Activated naive CD4-positive, alpha-beta T cell treated with anti-CD3 and anti-CD28 coated beads, Interleukin-2, amount 50 U/mL, for 72 hours (primary cell): ENCODE measurements around the gene CRYBA2. TPM values are rescaled to one million over a fixed set of nuclear protein-coding genes. Genes with fewer than 3 reads are reported as not detected.

ENCODE experiments used
- ATAC-seq, 2 donors: fragments of 150-1000 bp; cut with Tn5 transposase; 2 replicates each; pipeline ENCODE4 v1.10.0; 2021; ENCODE audit warnings: mild to moderate bottlenecking in 2 of 2, moderate library complexity in 2 of 2
- DNase-seq, 2 donors: peaks; one replicate each; pipeline ENCODE4 v3.0.0; 2021 to 2022; ENCODE audit warnings: low spot score in 2 of 2
- H3K27ac Mint-ChIP-seq, 2 donors: one replicate each; pipeline ENCODE4 v1.8.0; 2022; ENCODE audit warnings: mild to moderate bottlenecking in 2 of 2, mixed read lengths in 2 of 2
- H3K36me3 Mint-ChIP-seq, 2 donors: one replicate each; pipeline ENCODE4 v1.8.0; 2022; ENCODE audit warnings: mixed read lengths in 2 of 2
- H3K9me3 Mint-ChIP-seq, 2 donors: one replicate each; pipeline ENCODE4 v1.8.0; 2022; ENCODE audit warnings: mixed read lengths in 2 of 2
- total RNA-seq, 2 donors: library from RNA; stranded (reverse); gene quantifications; one replicate each; pipeline ENCODE4 v1.2.3, GENCODE V29; 2022

Gene CRYBA2
- total RNA-seq, 2 donors from 2014 or later = not detected

GRCh38 chr2:218954541-218955300 is 38.5 kb downstream of the CRYBA2 start:
- H3K36me3 Mint-ChIP-seq = no peaks in the 10 kb centered on the region
- H3K27ac Mint-ChIP-seq = no peak overlapping the region
- ATAC-seq (no peak), DNase-seq (no peak)
- no peaks in the 10 kb centered on the region for H3K9me3 Mint-ChIP-seq

GRCh38 chr2:218953366-218953954 is 39.8 kb downstream of the CRYBA2 start:
- ATAC-seq (no peak), DNase-seq (no peak)
- H3K36me3 Mint-ChIP-seq = no peaks in the 10 kb centered on the region
- no peaks in the 10 kb centered on the region for H3K9me3 Mint-ChIP-seq
- H3K27ac Mint-ChIP-seq = no peak overlapping the region

- ATAC-seq = no peak
- no peaks in the 10 kb centered on the region for H3K9me3 Mint-ChIP-seq
- no peak overlapping the region for H3K27ac Mint-ChIP-seq
- H3K36me3 Mint-ChIP-seq = no peaks in the 10 kb centered on the region
- DNase-seq = no peak
Observed at GRCh38 chr2:218952160-218952559, 41.1 kb downstream of the CRYBA2 start.

- Mint-ChIP-seq H3K36me3 (no peaks in the 10 kb centered on the region), H3K9me3 (no peaks in the 10 kb centered on the region), H3K27ac (no peak overlapping the region)
- DNase-seq = no peak
- ATAC-seq = no peak
Observed at GRCh38 chr2:218946621-218947020, 46.6 kb downstream of the CRYBA2 start.

- no peak for ATAC-seq
Observed at GRCh38 chr2:218944759-218945404, 48.3 kb downstream of the CRYBA2 start.

More at GRCh38 chr2:218944759-218945404, 48.3 kb downstream of the CRYBA2 start:
- no peak for DNase-seq
- Mint-ChIP-seq H3K36me3 (no peaks in the 10 kb centered on the region), H3K9me3 (no peaks in the 10 kb centered on the region), H3K27ac (no peak overlapping the region)

Other genes with a start within 250 kb of the CRYBA2 start
- gene CYP27A1, start 211.3 kb downstream of the CRYBA2 start, total RNA-seq = under 1 TPM; 0.16 to 0.18 TPM
- not detected for gene PRKAG3, start 161.6 kb downstream of the CRYBA2 start, total RNA-seq
- gene WNT6, start 133.6 kb downstream of the CRYBA2 start, total RNA-seq = not detected
- gene WNT10A, start 112.6 kb downstream of the CRYBA2 start, total RNA-seq = 1 to 10 TPM in 1 of 2 donors, under 1 TPM in 1; 0.11 to 6.1 TPM
- not detected for gene CDK5R2, start 33.8 kb downstream of the CRYBA2 start, total RNA-seq
- not detected for gene FEV, start 8.2 kb downstream of the CRYBA2 start, total RNA-seq
- gene CFAP65, start 48.1 kb upstream of the CRYBA2 start, total RNA-seq = not detected
- under 1 TPM in 1 of 2 donors, not detected in 1; 0.14 TPM for gene IHH, start 67.5 kb upstream of the CRYBA2 start, total RNA-seq
- gene NHEJ1, start 167.4 kb upstream of the CRYBA2 start, total RNA-seq = 10 to 100 TPM; 20.9 to 25.0 TPM
- 1 to 10 TPM; 1.5 to 2.8 TPM for gene SLC23A3, start 176.6 kb upstream of the CRYBA2 start, total RNA-seq
- 10 to 100 TPM; 46.9 to 48.0 TPM for gene CNPPD1, start 183.5 kb upstream of the CRYBA2 start, total RNA-seq
- 100 to 1,000 TPM in 1 of 2 donors, 10 to 100 TPM in 1; 93.0 to 120 TPM for gene RETREG2, start 184.9 kb upstream of the CRYBA2 start, total RNA-seq
- 10 to 100 TPM; 25.6 to 66.5 TPM for gene ZFAND2B, start 213.4 kb upstream of the CRYBA2 start, total RNA-seq
- 10 to 100 TPM; 27.8 to 46.2 TPM for gene ABCB6, start 225.5 kb upstream of the CRYBA2 start, total RNA-seq
- gene ATG9A, start 236.2 kb upstream of the CRYBA2 start, total RNA-seq = 10 to 100 TPM; 49.1 to 80.6 TPM
- 100 to 1,000 TPM; 168 to 178 TPM for gene ANKZF1, start 236.4 kb upstream of the CRYBA2 start, total RNA-seq